Measurements from ENCODE around the gene SKI.
"Not testable (repeated sequence)": the region's sequence is repeated elsewhere in the genome, so short reads cannot be mapped to it uniquely, and the experiment has no call there.

The SKI gene

GRCh38 chr1:2248854-2249558 is 20.9 kb downstream of the SKI start:
- DNase-seq = no peak

- no peak for DNase-seq
Observed at GRCh38 chr1:2249559-2249906, 21.4 kb downstream of the SKI start.

GRCh38 chr1:2250721-2251281 is 22.7 kb downstream of the SKI start:
- DNase-seq = no peak

- no peak for DNase-seq
Observed at GRCh38 chr1:2251363-2251762, 23.2 kb downstream of the SKI start.

- DNase-seq = no peak
Observed at GRCh38 chr1:2251786-2252185, 23.7 kb downstream of the SKI start.

GRCh38 chr1:2252423-2252822 is 24.3 kb downstream of the SKI start:
- no peak for DNase-seq

- DNase-seq = no peak
Observed at GRCh38 chr1:2253036-2253796, 25.1 kb downstream of the SKI start.

GRCh38 chr1:2253797-2254480 is 25.8 kb downstream of the SKI start:
- no peak for DNase-seq

GRCh38 chr1:2255047-2255419 is 26.9 kb downstream of the SKI start:
- DNase-seq = no peak

GRCh38 chr1:2255420-2256369 is 27.6 kb downstream of the SKI start:
- DNase-seq = no peak

- DNase-seq = no peak
Observed at GRCh38 chr1:2256435-2257244, 28.5 kb downstream of the SKI start.

GRCh38 chr1:2257245-2257627 is 29.1 kb downstream of the SKI start:
- no peak for DNase-seq

- DNase-seq = no peak
Observed at GRCh38 chr1:2258122-2258681, 30.1 kb downstream of the SKI start.

GRCh38 chr1:2258996-2259395 is 30.9 kb downstream of the SKI start:
- no peak for DNase-seq

- no peak for DNase-seq
Observed at GRCh38 chr1:2259668-2260402, 31.7 kb downstream of the SKI start.

GRCh38 chr1:2260470-2260869 is 32.4 kb downstream of the SKI start:
- not testable (repeated sequence) for DNase-seq

- no peak for DNase-seq
Observed at GRCh38 chr1:2260917-2261316, 32.8 kb downstream of the SKI start.

- DNase-seq = not testable (repeated sequence)
Observed at GRCh38 chr1:2261476-2262395, 33.6 kb downstream of the SKI start.

GRCh38 chr1:2266301-2266975 is 38.3 kb downstream of the SKI start:
- DNase-seq = no peak

All from NCI-H187 (cell line).